Endothelial cell of hepatic sinusoid (primary cell): ENCODE data around the gene ASH1L.
"Not testable (repeated sequence)": the region's sequence is repeated elsewhere in the genome, so short reads cannot be mapped to it uniquely, and the experiment has no call there.

Source experiments
- in situ Hi-C: cut with HindIII; loops from 2 replicates; pipeline ENCODE4 v1.10.0; 2017; ENCODE audit warnings: low sequenced_read_pairs

Gene ASH1L, protein sequence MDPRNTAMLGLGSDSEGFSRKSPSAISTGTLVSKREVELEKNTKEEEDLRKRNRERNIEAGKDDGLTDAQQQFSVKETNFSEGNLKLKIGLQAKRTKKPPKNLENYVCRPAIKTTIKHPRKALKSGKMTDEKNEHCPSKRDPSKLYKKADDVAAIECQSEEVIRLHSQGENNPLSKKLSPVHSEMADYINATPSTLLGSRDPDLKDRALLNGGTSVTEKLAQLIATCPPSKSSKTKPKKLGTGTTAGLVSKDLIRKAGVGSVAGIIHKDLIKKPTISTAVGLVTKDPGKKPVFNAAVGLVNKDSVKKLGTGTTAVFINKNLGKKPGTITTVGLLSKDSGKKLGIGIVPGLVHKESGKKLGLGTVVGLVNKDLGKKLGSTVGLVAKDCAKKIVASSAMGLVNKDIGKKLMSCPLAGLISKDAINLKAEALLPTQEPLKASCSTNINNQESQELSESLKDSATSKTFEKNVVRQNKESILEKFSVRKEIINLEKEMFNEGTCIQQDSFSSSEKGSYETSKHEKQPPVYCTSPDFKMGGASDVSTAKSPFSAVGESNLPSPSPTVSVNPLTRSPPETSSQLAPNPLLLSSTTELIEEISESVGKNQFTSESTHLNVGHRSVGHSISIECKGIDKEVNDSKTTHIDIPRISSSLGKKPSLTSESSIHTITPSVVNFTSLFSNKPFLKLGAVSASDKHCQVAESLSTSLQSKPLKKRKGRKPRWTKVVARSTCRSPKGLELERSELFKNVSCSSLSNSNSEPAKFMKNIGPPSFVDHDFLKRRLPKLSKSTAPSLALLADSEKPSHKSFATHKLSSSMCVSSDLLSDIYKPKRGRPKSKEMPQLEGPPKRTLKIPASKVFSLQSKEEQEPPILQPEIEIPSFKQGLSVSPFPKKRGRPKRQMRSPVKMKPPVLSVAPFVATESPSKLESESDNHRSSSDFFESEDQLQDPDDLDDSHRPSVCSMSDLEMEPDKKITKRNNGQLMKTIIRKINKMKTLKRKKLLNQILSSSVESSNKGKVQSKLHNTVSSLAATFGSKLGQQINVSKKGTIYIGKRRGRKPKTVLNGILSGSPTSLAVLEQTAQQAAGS (N-terminal part only)

DNA sequence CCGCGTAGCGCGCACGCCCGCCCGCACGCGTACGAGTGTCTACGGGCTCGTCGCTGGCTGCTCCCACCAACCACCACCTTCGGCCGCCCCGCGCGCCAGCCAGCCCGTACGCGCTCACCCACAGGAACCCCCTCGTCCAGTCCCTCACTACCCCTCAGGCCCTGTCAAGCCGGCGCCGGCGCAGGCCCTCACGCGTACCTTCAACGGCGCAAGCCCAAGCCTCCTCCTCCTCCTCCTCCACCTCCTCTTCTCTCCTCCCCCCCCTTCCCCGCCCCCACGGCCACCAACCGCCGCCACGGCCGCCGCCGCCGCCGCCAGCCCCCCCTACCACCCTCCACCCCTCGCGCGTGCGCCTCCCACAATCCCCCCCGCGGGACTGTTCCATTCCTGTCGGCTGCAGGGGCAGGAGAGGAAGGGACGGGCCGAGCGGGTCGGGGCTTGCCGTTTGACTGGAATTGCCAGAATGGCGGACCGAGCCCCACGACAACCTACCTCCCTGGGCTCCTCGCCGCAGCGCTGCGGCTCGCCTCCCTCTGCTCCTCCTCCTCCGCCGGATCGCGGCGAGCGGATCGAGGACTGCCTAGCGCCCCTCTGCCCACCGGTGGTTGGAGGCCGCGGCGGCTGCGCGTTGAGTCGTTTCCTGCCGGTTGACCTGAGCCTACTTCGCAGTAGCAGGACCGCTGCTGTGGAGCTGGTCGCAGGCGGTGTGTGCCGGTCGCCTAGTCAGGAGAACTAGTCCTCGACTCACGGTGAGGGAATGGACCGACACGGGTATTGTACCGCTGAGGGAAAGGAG is at the start of gene ASH1L:
ASH1L (minus strand) TSS at position 223 of the 796 bp plus-strand sequence. CDS start 41,284 bp downstream, outside the sequence.
- in situ Hi-C loops = no loop called here

DNA sequence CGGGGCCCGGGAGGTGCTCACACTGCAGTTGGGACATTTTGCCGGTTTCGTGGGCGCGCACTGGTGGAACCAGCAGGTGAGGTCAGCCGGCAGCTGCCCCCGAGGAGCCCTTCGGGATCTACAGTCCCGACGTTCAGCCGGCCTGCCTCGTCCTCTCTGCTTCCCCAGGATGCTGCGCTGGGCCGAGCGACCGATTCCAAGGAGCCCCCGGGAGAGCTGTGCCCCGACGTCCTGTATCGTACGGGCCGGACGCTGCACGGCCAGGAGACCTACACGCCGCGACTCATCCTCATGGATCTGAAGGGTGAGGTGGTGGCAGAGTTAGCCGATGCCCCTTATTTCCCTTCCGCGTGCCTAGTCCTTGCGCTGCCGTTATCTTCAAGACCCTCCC is 47.6 kb upstream of the ASH1L start:
- in situ Hi-C loops = not testable (repeated sequence)

DNA sequence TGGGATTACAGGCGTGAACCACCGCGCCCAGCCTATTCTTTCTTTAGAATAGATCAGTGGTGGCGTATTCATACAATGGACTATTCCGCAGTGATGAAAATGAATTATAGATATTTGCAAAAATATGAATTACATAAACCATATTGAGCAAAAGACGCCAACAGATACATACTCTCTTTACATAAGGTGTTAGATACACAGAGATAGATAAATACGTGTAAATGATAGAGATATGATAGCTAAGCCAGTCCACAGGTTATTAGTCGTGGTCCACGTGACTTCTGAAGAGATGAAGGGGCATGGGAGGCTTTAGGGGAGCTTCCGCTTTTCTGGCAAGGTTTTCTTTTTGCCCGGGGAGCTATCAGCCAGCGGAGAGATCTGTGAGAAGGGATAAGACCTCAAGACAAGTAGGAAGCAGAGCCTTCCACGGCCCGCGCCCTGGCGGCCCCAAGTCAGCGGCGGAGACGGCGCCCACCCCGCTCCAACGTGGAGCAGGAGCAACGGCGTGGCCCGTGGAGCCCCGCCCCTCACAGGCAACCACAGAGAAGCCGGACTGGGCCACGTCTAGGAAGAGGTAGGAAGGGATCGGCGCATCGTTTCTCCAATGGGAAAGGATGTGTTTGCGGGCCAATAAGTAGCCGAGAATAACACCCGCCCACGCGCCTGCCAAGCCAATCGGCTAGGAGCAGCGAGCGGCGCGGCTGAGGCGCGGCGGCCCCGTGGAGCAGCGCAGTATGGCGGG is 47.1 kb upstream of the ASH1L start, which contains the start of gene MSTO1:
MSTO1 (plus strand) TSS at position 704 of the 742 bp plus-strand sequence; CDS start at position 735, 31 bp downstream.
- in situ Hi-C loops = no loop called here

DNA sequence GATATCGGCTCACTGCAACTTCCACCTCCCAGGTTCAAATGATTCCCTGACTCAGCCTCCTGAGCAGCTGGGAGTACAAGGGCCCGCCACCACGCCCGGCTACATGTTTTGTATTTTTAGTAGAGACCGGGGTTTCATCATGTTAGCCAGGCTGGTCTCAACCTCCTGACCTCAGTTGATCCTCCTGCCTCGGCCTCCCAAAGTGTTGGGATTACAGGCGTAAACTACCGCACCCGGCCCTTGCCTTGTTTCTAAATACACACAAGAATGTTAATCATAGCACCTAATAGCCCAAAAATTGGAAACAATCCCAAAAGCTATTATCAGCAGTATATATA is 46.3 kb upstream of the ASH1L start:
- in situ Hi-C loops = no loop called here

DNA sequence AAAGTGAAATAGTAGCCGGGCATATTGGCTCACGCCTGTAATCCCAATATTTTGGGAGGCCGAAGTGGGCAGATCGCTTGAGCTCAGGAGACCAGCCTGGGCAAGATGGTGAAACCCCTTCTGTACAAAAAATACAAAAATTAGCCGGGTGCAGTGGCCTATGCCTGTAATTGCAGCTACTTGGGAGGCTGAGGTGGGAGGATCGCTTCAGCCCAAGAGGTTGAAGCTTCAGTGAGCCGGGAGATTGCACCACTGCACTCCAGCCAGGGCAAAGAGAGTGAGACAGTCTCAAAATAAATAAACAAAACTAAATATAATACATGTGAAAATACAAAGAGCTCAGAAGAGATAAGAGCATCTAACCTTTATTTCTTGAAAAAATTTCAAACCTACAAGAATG is 45.1 kb upstream of the ASH1L start:
- in situ Hi-C loops = no loop called here

DNA sequence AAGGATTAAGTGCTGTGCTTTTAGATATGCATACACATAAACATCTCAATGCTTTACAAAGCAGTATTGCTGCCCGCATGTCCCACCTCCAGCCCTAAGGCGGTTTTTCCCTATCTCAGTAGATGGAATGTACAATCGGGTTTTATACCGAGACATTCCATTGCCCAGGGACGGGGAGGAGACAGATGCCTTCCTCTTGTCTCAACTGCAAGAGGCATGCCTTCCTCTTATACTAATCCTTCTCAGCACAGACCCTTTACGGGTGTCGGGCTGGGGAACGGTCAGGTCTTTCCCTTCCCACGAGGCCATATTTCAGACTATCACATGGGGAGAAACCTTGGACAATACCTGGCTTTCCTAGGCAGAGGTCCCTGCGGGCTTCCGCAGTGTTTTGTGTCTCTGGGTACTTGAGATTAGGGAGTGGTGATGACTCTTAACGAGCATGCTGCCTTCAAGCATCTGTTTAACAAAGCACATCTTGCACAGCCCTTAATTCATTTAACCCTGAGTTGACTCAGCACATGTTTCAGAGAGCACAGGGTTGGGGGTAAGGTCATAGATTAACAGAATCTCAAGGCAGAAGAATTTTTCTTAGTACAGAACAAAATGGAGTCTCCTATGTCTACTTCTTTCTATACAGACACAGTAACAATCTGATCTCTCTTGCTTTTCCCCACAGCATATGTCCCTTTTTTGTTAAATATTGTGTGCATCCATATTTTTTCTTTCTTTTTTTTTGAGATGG is 37.4 kb upstream of the ASH1L start:
- in situ Hi-C loops = not testable (repeated sequence)

DNA sequence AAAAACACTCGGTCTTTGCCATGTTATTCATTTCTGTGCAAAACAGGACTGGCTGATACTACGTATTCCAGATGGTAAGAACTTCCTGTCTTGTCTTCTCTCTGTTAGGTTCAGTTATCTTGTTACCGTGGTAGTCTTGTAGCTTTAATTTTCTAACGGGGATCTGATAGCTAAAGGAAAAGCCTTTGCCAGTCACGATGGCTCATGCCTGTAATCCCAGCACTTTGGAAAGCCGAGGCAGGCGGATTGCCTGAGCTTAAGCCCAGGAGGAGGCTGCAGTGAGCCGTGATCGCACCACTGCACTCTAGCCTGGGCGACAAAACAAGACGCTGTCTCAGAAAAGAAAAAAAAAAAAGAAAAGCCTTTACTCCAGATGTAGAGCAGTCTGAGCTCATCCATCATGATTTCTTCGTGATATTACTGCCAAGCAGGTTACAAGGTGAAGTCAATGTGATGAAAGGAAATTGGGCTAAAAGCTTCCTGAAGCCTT is 36.3 kb upstream of the ASH1L start:
- in situ Hi-C loops = no loop called here

DNA sequence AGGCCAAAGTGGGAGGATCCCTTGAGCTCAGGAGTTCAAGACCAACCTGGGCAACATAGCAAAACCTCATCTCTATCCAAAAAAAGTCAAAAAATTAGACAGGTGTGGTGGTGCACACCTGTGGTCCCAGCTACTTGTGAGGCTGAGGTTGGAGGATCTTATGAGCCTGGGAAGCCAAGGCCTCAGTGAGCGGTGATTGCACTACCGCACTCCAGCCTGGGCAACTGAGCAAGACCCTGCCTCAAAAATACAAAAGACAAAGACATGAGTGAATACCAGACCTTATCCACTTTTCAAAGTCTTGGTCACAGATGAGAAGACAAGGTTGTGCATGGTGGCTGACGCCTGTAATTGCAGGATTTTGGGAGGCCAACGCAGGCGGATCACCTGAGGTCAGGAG is 34.3 kb upstream of the ASH1L start:
- in situ Hi-C loops = no loop called here

DNA sequence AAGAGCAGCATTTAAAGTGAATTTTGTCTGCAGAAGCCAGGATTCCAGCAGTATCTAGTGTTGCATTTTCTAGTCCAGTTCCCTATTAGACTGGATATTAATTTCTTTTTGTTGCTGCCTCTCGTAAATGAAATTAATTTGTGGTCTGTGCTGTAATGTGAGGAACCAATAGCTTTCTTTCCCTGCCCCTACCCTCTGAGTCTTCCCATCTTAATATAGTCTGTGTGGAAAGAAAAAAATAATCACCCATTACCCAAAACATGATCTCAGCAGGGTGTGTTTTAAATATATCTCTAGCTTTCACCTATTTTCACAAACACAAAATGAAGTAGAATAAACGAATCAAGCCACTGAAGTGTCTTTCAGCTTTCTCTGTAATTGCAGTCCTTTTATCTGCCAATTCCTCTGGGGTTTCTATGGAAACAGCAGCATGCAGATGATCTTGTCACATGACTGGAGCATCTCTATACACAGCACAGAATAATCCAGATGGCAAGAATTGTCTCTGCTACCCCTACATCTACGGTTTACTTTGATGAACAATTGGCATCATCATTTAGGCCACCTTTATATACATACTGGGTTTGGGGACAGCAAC is 33.4 kb upstream of the ASH1L start:
- in situ Hi-C loops = not testable (repeated sequence)

DNA sequence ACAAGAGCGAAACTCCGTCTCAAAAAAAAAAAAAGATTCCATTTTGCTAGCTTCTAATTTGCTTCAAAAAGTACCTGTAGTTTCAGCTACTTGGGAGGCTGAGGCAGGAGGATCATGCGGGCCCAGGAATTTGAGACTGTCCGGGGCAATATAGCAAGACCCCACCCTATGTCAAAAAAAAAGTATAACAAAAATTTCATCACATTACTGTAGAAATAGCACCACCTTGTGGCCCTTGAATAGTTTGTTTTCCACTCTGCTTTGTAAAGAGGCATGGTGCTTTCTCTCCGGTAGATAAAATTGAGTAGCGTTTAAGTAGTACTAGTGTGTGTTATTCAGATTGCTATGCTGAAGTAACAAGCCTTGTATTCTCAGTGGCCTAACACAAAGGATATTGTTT is 29.2 kb upstream of the ASH1L start:
- in situ Hi-C loops = no loop called here

DNA sequence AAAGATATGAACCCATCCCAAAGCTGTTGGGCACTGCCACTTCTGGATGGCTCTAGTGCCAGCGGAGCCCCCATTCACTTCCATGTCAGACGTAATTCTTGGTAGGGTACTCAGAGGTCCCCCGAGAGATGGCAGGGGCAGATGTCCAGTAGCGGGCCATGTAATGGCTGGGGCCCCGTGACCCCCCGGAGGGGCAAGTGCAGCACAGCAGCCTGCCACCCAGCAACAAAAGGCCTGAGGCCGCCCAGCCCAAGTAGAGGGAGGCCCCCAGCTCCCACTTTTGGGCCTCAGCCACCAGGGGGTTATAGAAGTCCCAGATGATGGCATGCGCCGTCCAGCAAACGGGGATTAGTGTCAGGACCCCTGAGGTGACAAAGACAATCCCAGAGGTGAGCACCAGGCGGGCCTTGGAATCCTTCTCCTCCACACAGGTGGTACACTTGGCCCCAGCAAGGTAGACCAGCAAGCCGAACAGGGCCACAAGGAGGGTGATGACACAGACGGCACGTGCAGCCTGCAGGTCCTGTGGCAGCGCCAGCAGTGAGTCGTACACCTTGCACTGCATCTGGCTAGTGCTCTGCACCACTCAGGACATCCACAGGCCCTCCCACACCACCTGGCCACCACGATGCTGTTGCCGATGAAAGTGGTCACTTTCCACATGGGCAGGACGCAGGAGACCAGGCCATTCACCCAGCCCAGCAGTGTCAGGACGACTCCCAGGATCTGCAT is 28.1 kb upstream of the ASH1L start:
- in situ Hi-C loops = not testable (repeated sequence)

DNA sequence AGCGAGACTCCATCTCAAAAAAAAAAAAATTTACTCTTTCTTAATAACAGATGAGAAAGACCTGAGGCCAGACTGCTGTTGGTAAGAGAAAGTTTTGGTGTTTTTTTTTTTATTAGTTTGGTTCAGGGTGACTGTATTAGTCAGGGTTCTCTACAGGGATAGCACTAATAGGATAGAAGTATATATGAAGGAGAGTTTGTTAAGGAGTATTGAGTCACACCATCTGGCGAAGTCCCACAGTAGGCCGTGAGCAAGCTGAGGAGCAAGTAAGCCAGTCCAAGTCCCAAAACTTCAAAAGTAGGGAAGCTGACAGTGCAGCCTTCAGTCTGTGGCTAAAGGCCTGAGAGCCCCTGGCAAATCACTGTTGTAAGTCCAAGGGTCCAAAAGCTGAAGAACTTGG is 26.7 kb upstream of the ASH1L start:
- in situ Hi-C loops = not testable (repeated sequence)

DNA sequence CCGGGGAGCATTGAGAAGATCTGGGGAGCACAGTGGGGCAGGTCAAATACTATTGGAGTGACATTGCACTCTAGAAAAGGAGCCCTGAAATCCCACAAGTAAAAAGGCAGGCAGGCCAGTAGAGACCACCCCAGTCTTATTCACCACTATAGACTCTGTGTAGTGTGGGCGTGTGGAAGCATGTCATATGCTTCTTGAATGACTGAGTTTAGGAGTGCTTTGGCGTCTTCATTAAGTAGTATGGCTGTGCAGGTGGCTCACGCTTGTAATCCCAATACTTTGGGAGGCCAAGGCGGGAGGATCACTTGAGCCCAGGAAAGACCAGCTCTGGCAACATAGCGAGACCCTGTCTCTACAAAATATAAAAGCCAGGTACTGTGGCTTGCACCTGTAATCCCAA is 21.2 kb upstream of the ASH1L start:
- in situ Hi-C loops = not testable (repeated sequence)

DNA sequence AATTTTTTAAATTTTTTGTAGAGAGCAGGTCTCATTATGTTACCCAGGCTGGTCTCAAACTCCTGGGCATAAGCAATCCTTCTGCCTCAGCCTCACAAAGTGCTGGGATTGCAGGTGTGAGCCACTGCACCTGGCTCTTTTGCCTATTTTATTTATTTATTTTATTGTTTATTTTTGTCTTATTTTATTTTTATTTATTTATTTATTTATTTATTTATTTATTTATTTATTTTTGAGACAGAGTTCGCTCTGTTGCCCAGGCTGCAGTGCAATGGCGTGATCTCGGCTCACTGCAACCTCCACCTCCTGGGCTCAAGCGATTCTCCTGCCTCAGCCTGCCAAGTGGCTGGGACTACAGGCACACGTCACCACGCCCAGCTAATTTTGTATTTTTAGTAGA is 13.0 kb upstream of the ASH1L start:
- in situ Hi-C loops = not testable (repeated sequence)

DNA sequence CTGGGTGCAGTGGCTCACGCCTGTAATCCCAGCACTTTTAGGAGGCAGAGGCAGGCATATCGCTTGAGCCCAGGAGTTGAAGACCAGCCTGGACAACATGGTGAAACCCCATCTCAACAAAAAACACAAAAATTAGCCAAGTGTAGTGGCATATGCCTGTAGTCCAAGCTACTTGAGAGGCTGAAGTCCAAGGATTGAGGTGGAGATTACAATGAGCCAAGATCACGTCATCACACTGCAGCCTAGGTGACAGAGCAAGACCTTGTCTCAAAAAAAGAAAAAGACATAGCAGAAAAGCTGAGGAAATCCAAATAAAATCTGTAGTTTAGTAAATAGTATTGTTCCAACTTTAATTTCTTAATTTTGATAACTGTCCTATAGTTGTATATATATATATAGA is 11.5 kb upstream of the ASH1L start:
- in situ Hi-C loops = no loop called here

DNA sequence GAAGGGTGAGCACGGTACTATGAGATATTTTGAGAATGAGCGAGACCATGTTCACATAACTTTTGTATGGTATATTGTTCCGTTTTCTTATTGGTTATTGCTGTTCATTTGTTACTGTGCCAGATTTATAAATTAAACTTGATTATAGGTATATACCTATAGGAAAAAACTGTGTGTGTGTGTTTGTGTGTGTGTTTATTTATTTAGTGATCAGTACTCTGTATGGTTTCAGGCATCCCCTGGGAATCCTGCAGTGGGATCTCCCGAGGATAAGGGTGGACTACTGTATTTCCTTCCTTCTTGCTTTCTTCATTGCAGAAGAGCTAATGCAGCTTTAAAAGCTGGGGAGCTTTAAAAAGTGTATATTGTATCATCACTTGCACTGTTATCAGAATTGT is 8.0 kb upstream of the ASH1L start:
- in situ Hi-C loops = no loop called here

DNA sequence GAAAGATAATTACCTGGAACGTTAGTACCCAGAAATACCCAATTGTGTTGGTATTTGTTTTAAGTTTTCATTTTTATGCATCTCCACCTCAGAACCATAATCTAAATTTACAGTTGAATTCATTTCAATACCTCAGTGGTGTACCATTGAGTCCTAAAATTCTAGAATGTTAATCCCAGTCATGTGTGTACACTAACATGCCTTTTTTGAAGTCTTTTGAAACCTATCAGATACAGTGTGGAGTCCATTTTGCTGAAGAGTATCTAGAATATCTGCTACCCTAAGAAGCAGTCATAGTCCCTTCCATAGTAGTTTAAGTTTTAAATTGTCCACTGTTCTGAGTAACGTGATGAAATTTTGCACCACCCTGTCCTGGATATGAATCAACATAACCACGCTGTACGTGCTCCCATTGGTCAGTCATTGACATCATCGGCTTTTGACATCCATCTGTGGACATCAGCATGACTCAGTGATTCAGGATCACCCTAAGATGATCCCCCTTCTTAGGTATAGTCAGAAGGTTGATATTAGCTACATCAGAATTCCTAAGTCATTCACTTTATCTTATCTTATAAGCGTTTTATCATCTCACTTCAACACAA is 7.5 kb upstream of the ASH1L start:
- in situ Hi-C loops = no loop called here
